Panc1 (cell line): ENCODE results near the gene FMR1.

Source experiments
- POLR2AphosphoS5 ChIP-seq: IDR thresholded peaks from 2 replicates; pipeline ENCODE4 v1.6.1; 2012; ENCODE audit warnings: mild to moderate bottlenecking, low read depth, low read length, moderate library complexity
- SIN3A ChIP-seq: IDR thresholded peaks from 2 replicates; pipeline ENCODE4 v1.6.1; 2012; ENCODE audit warnings: low read depth, mild to moderate bottlenecking, low read length, moderate library complexity, borderline replicate concordance; ENCODE audit not compliant: insufficient read depth
- TF ChIP-seq, protein P1 (sequence below): fragments of 450-650 bp; IDR thresholded peaks from 2 replicates; pipeline ENCODE4 v1.5.1; 2017; ENCODE audit warnings: mild to moderate bottlenecking
- TF ChIP-seq, protein P2 (sequence below), 2 experiments: IDR thresholded peaks; 2 replicates each; pipeline ENCODE4 v1.6.1; 2011 to 2012; ENCODE audit warnings: low read depth in 2 of 2, control low read depth in 1 of 2, low read length in 1 of 2, mild to moderate bottlenecking in 1 of 2, moderate library complexity in 1 of 2; ENCODE audit not compliant: insufficient read depth in 1 of 2

DNA sequence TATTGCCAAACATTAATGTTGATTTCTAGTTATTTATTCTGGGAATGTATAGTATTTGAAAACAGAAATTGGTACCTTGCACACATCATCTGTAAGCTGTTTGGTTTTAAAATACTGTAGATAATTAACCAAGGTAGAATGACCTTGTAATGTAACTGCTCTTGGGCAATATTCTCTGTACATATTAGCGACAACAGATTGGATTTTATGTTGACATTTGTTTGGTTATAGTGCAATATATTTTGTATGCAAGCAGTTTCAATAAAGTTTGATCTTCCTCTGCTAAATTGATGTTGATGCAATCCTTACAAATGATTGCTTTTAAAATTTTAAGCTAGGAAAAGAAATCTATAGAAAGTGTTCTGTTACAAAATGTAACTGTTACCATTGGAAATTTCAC is 38.6 kb downstream of the FMR1 start:
- TF ChIP-seq, protein P1, sequence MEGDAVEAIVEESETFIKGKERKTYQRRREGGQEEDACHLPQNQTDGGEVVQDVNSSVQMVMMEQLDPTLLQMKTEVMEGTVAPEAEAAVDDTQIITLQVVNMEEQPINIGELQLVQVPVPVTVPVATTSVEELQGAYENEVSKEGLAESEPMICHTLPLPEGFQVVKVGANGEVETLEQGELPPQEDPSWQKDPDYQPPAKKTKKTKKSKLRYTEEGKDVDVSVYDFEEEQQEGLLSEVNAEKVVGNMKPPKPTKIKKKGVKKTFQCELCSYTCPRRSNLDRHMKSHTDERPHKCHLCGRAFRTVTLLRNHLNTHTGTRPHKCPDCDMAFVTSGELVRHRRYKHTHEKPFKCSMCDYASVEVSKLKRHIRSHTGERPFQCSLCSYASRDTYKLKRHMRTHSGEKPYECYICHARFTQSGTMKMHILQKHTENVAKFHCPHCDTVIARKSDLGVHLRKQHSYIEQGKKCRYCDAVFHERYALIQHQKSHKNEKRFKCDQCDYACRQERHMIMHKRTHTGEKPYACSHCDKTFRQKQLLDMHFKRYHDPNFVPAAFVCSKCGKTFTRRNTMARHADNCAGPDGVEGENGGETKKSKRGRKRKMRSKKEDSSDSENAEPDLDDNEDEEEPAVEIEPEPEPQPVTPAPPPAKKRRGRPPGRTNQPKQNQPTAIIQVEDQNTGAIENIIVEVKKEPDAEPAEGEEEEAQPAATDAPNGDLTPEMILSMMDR = no peak
- TF ChIP-seq POLR2AphosphoS5 (no peak), SIN3A (no peak)
- TF ChIP-seq, protein P2, sequence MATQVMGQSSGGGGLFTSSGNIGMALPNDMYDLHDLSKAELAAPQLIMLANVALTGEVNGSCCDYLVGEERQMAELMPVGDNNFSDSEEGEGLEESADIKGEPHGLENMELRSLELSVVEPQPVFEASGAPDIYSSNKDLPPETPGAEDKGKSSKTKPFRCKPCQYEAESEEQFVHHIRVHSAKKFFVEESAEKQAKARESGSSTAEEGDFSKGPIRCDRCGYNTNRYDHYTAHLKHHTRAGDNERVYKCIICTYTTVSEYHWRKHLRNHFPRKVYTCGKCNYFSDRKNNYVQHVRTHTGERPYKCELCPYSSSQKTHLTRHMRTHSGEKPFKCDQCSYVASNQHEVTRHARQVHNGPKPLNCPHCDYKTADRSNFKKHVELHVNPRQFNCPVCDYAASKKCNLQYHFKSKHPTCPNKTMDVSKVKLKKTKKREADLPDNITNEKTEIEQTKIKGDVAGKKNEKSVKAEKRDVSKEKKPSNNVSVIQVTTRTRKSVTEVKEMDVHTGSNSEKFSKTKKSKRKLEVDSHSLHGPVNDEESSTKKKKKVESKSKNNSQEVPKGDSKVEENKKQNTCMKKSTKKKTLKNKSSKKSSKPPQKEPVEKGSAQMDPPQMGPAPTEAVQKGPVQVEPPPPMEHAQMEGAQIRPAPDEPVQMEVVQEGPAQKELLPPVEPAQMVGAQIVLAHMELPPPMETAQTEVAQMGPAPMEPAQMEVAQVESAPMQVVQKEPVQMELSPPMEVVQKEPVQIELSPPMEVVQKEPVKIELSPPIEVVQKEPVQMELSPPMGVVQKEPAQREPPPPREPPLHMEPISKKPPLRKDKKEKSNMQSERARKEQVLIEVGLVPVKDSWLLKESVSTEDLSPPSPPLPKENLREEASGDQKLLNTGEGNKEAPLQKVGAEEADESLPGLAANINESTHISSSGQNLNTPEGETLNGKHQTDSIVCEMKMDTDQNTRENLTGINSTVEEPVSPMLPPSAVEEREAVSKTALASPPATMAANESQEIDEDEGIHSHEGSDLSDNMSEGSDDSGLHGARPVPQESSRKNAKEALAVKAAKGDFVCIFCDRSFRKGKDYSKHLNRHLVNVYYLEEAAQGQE (IDR thresholded peaks at IDR 0.05; ENCODE audit: insufficient read depth in 1 of 2, low read depth in 2 of 2, low read length in 1 of 2) = no peak
